Neural progenitor cell (in vitro differentiated cells): ENCODE data around the gene CERS1. TPM values are rescaled to one million over a fixed set of nuclear protein-coding genes. Genes with fewer than 3 reads are reported as not detected.

ENCODE experiments used
- DNase-seq: peaks from one replicate; pipeline ENCODE4 v3.0.0-alpha.2; 2016; ENCODE audit warnings: low spot score
- H2AFZ ChIP-seq: fragments of 200-600 bp; sonication (generic); replicated peaks from 2 replicates; pipeline ENCODE4 v1.6.1; 2016; ENCODE audit warnings: antibody characterized with exemption
- H3F3A ChIP-seq: fragments of 200-600 bp; sonication (generic); 2 replicates; pipeline ENCODE4 v1.6.1; 2016; ENCODE audit warnings: antibody characterized with exemption, low read depth
- H3K27ac ChIP-seq: fragments of 200-600 bp; sonication (generic); 2 replicates; pipeline ENCODE4 v1.5.1; 2016; ENCODE audit warnings: mild to moderate bottlenecking
- H3K27me3 ChIP-seq: fragments of 200-600 bp; sonication (generic); 2 replicates; pipeline ENCODE4 v1.6.1; 2016; ENCODE audit warnings: mild to moderate bottlenecking, moderate library complexity
- H3K36me3 ChIP-seq: fragments of 200-600 bp; sonication (generic); 2 replicates; pipeline ENCODE4 v1.5.1; 2016
- H3K4me1 ChIP-seq: fragments of 200-600 bp; sonication (generic); 2 replicates; pipeline ENCODE4 v1.6.1; 2016; ENCODE audit warnings: mixed run types
- H3K4me2 ChIP-seq: fragments of 200-600 bp; sonication (generic); 2 replicates; pipeline ENCODE4 v1.6.1; 2016
- H3K4me3 ChIP-seq: fragments of 200-600 bp; sonication (generic); 2 replicates; pipeline ENCODE4 v1.5.1; 2016
- H3K79me2 ChIP-seq: fragments of 200-600 bp; sonication (generic); 2 replicates; pipeline ENCODE4 v1.6.1; 2016; ENCODE audit warnings: low read depth
- H3K9ac ChIP-seq: fragments of 200-600 bp; sonication (generic); 2 replicates; pipeline ENCODE4 v1.6.1; 2016
- H3K9me3 ChIP-seq: fragments of 200-600 bp; sonication (generic); 2 replicates; pipeline ENCODE4 v1.5.1; 2016; ENCODE audit warnings: low read depth
- H4K20me1 ChIP-seq: fragments of 200-600 bp; sonication (generic); 2 replicates; pipeline ENCODE4 v1.6.1; 2016; ENCODE audit warnings: low read depth
- H3K27ac Mint-ChIP-seq: 3 replicates; pipeline ENCODE4 v1.8.0; 2021; ENCODE audit warnings: mixed read lengths
- H3K27me3 Mint-ChIP-seq: 2 replicates; pipeline ENCODE4 v1.8.0; 2022; ENCODE audit warnings: low read depth, mild to moderate bottlenecking, inconsistent platforms, moderate library complexity, mixed read lengths; ENCODE audit not compliant: insufficient read depth
- H3K36me3 Mint-ChIP-seq: 3 replicates; pipeline ENCODE4 v1.8.0; 2021; ENCODE audit warnings: mixed read lengths
- H3K4me1 Mint-ChIP-seq: 3 replicates; pipeline ENCODE4 v1.8.0; 2021; ENCODE audit warnings: mixed read lengths
- H3K4me3 Mint-ChIP-seq: 3 replicates; pipeline ENCODE4 v1.8.0; 2021; ENCODE audit warnings: mild to moderate bottlenecking, moderate library complexity, mixed read lengths
- H3K9me3 Mint-ChIP-seq: 3 replicates; pipeline ENCODE4 v1.8.0; 2020; ENCODE audit warnings: mixed read lengths
- CTCF ChIP-seq: fragments of 200-600 bp; sonication (generic); IDR thresholded peaks from 2 replicates; pipeline ENCODE4 v1.5.1; 2017; ENCODE audit warnings: antibody characterized with exemption, mild to moderate bottlenecking
- EZH2 ChIP-seq: fragments of 200-600 bp; sonication (generic); IDR thresholded peaks from 2 replicates; pipeline ENCODE4 v1.6.1; 2017; ENCODE audit warnings: antibody characterized with exemption, mild to moderate bottlenecking, moderate library complexity
- EZH2phosphoT487 ChIP-seq: fragments of 200-600 bp; sonication (generic); IDR thresholded peaks from 2 replicates; pipeline ENCODE4 v1.6.1; 2017; ENCODE audit warnings: antibody characterized with exemption
- total RNA-seq: library from RNA; depleted of rRNA; stranded (reverse); fragments of >200 nt; gene quantifications from 2 replicates; pipeline ENCODE4 v1.2.3, GENCODE V29; 2015; ENCODE audit warnings: low replicate concordance

The CERS1 gene
- total RNA-seq, 1 donor from 2014 or later, result 1.9 TPM

- H2AFZ ChIP-seq, result no peak overlapping the region
- H3K4me2 ChIP-seq, result no peak overlapping the region
- no peaks in the 10 kb centered on the region for H3K9me3 ChIP-seq
- no peaks in the 10 kb centered on the region for H3K36me3 ChIP-seq
- H3K27me3 ChIP-seq, result no peaks in the 10 kb centered on the region
- H3F3A ChIP-seq, result no peaks in the 10 kb centered on the region
- H3K9ac ChIP-seq, result no peak overlapping the region
- peaks cover 6% of the 10 kb centered on the region for H3K9me3 Mint-ChIP-seq
- H4K20me1 ChIP-seq, result peaks cover 7% of the 10 kb centered on the region
- H3K4me3 ChIP-seq, result no peak overlapping the region
- H3K4me3 Mint-ChIP-seq, result no peak overlapping the region
- no peak for TF ChIP-seq EZH2phosphoT487
- no peak for TF ChIP-seq CTCF
- no peak for TF ChIP-seq EZH2
- H3K36me3 Mint-ChIP-seq, result peaks cover 36% of the 10 kb centered on the region
- H3K4me1 ChIP-seq, result no peaks in the 10 kb centered on the region
- no peaks in the 10 kb centered on the region for H3K27me3 Mint-ChIP-seq
- no peaks in the 10 kb centered on the region for H3K79me2 ChIP-seq
- H3K27ac Mint-ChIP-seq, result no peak overlapping the region
- H3K4me1 Mint-ChIP-seq, result no peaks in the 10 kb centered on the region
- DNase-seq, result no peak
- no peak overlapping the region for H3K27ac ChIP-seq
These were observed 16.9 kb downstream of the CERS1 start for GRCh38 chr19:18878858-18879578.

DNA sequence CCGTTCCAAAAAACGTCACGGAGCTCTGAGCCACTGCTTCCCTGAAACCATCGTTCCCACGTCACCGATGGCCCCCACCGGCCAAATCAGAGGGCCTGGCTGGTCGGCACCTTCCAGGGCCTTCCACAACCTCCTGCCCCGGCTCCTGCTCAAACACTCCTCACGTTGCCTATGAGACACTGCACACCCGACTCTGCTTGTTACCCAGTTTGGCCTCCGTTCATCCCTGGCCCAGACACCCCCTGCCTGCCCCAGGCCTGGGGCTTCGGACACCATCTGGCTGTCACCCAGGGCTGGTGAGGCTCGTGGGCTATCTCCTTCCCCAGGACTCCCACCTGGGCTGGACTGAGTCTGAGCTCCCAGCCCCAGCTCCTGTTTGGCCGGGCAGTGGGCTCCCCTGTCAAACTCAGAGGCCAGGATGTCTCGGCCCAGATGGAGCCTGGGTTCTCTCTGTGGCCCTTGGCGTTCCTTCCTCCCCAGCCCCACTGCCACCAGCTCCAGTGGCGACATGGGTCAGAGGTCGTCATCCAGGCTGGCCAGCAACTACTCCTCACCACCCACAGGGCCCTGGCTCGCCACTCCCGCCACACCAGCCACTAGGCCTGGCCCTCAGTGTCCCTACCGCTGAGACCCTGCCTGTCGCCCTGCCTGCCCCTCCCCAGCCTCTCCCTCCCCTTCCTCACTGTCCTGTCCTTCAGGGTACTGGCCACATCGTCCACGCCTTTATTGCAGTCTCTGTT is 17.7 kb downstream of the CERS1 start:
- H3K9me3 Mint-ChIP-seq, result peaks cover 6% of the 10 kb centered on the region
- Histone ChIP-seq H3K79me2 (no peaks in the 10 kb centered on the region), H3K27me3 (no peaks in the 10 kb centered on the region), H3F3A (no peaks in the 10 kb centered on the region), H3K36me3 (no peaks in the 10 kb centered on the region), H2AFZ (no peak overlapping the region), H3K9me3 (no peaks in the 10 kb centered on the region), H3K27ac (no peak overlapping the region), H3K4me2 (no peak overlapping the region), H3K9ac (no peak overlapping the region), H3K4me1 (no peaks in the 10 kb centered on the region), H3K4me3 (no peak overlapping the region), H4K20me1 (peaks cover 7% of the 10 kb centered on the region)
- H3K4me3 Mint-ChIP-seq, result no peak overlapping the region
- H3K27me3 Mint-ChIP-seq, result no peaks in the 10 kb centered on the region
- H3K4me1 Mint-ChIP-seq, result no peaks in the 10 kb centered on the region
- no peak overlapping the region for H3K27ac Mint-ChIP-seq
- DNase-seq, result no peak
- TF ChIP-seq EZH2, result no peak
- no peak for TF ChIP-seq CTCF
- TF ChIP-seq EZH2phosphoT487, result no peak
- H3K36me3 Mint-ChIP-seq, result peaks cover 39% of the 10 kb centered on the region

- H4K20me1 ChIP-seq, result peaks cover 11% of the 10 kb centered on the region
- H3K9me3 ChIP-seq, result no peaks in the 10 kb centered on the region
- Mint-ChIP-seq H3K9me3 (peaks cover 6% of the 10 kb centered on the region), H3K27me3 (no peaks in the 10 kb centered on the region), H3K36me3 (peaks cover 41% of the 10 kb centered on the region), H3K4me1 (no peaks in the 10 kb centered on the region), H3K4me3 (no peak overlapping the region), H3K27ac (no peak overlapping the region)
- no peaks in the 10 kb centered on the region for H3K27me3 ChIP-seq
- DNase-seq, result no peak
- no peak overlapping the region for H3K9ac ChIP-seq
- H3F3A ChIP-seq, result peaks cover under 1% of the 10 kb centered on the region
- H3K4me2 ChIP-seq, result no peak overlapping the region
- H3K4me1 ChIP-seq, result no peaks in the 10 kb centered on the region
- TF ChIP-seq CTCF (no peak), EZH2 (no peak), EZH2phosphoT487 (no peak)
- H3K79me2 ChIP-seq, result no peaks in the 10 kb centered on the region
- no peak overlapping the region for H3K4me3 ChIP-seq
- no peak overlapping the region for H2AFZ ChIP-seq
- H3K27ac ChIP-seq, result no peak overlapping the region
- no peaks in the 10 kb centered on the region for H3K36me3 ChIP-seq
These were observed 19.1 kb downstream of the CERS1 start for GRCh38 chr19:18876865-18877264.
